GM12864 (cell line): ENCODE measurements around the gene HRAS.
"Not testable (repeated sequence)": the region's sequence is repeated elsewhere in the genome, so short reads cannot be mapped to it uniquely, and the experiment has no call there.

Experiments
- DNase-seq: peaks from one replicate; pipeline ENCODE4 v3.0.0-alpha.2; 2011; ENCODE audit warnings: low read depth
- H3K4me3 ChIP-seq: 2 replicates; pipeline ENCODE4 v1.5.1; 2011; ENCODE audit warnings: mild to moderate bottlenecking, low read depth, low read length, control low read depth
- TF ChIP-seq, protein P1 (sequence below): IDR thresholded peaks from 2 replicates; pipeline ENCODE4 v1.5.1; 2011; ENCODE audit warnings: low read depth, mild to moderate bottlenecking, moderate library complexity, low read length, control low read depth, inconsistent platforms; ENCODE audit errors: missing control alignments

The HRAS gene

DNA sequence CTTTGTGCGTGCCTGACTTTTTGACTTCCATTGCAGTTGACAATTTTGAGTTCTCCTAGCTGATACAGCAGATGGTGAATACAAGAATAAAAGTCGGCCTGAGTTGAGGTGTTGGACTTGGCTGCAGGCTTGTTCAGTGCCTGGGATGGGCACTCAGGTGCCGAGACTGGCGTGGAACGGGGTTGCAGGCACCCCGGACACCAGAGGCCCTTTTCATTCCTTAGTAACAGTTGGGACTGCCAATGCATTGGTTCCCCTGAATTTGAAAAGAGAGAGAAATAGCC lies 42.2 kb upstream of the HRAS start:
- TF ChIP-seq, protein P1, sequence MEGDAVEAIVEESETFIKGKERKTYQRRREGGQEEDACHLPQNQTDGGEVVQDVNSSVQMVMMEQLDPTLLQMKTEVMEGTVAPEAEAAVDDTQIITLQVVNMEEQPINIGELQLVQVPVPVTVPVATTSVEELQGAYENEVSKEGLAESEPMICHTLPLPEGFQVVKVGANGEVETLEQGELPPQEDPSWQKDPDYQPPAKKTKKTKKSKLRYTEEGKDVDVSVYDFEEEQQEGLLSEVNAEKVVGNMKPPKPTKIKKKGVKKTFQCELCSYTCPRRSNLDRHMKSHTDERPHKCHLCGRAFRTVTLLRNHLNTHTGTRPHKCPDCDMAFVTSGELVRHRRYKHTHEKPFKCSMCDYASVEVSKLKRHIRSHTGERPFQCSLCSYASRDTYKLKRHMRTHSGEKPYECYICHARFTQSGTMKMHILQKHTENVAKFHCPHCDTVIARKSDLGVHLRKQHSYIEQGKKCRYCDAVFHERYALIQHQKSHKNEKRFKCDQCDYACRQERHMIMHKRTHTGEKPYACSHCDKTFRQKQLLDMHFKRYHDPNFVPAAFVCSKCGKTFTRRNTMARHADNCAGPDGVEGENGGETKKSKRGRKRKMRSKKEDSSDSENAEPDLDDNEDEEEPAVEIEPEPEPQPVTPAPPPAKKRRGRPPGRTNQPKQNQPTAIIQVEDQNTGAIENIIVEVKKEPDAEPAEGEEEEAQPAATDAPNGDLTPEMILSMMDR, result no peak
- no peak for DNase-seq

DNA sequence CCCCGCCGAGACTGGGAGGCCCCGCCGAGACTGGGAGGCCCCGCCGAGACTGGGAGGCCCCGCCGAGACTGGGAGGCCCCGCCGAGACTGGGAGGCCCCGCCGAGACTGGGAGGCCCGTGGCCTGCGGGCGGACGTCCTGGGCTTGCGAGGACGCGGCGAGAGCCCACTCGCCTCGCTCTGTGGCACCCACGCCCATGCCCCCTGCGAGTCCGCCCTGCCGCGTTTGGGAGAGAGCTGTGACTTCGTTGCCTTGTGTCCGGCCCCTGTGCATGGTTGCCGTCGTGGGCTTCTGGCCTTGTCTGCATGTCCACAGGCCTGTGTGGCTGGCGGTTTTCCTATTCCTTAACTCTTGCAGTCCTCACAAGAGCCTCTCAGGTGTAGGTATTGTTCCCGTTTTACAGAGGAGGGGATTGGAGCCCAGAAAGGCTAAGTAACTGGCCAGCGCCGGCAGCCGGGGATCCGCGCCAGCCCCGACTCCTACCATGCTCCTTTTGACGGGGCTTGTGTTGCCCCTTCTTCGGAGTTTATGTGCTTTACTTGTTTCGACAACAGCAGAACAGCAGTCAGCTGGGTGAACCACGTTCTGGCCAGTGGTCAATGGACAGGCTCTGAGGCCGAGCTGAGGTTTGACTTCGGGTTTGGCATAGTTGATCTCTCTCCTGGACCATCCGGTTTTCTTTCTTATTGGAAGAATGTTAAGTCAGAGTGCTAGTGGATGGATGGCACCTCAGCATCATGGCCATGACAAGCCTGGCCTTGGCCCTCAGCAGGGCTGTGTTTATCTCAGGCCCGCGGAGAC lies 41.6 kb upstream of the HRAS start:
- TF ChIP-seq, protein P1, result no peak
- no peak for DNase-seq

More for the DNA sequence above, 42.2 kb upstream of the HRAS start:
- peak overlapping the region; percentile 72 for H3K4me3 ChIP-seq

DNA sequence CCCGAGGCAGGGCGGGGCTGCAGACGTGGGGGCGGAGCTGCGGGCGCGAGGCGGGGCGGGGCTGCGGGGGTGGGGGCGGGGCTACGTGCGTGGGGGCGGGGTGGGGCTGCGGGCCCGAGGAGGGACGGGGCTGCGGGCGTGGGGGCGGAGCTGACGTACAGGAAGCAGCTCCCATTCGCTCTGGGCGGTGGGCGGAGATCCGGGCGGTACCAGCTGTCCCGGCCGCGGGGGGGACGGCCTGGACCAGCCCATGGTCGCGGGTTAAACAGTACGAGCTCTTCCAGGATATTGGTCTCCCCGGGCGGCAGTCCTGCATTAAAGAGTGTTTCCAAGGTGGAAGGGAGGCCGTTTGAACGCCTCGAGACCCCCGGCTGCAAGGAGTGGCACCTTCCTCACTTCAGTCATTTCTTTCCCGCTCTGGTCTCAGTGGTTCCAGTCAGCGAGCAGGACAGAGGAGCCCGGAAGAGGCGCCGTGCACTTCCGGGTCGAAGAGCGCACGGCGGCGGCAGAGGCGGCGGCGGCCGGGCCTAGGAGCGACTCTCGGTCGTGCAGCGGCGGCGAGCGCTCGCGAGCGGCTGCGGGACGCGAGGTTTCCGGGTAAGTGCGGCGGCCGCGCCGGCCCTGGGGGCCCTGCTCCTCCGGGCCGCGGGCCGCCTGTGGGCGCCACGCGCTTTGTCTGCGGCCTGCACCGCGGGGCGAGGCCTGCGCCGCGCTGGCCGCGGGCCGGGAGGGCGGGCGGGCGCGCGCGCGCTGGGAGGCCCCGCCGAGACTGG lies 40.8 kb upstream of the HRAS start, which contains the start of gene PHRF1:
PHRF1 (plus strand) TSS at position 475 of the 773 bp plus-strand sequence. CDS start 5,043 bp downstream, outside the sequence.
- peak; percentile 84 for DNase-seq
- TF ChIP-seq, protein P1, result no peak
- peak within 1 kb of the TSS; percentile 75 for H3K4me3 ChIP-seq

More for the DNA sequence above, 41.6 kb upstream of the HRAS start:
- peak overlapping the region; percentile 72 for H3K4me3 ChIP-seq

DNA sequence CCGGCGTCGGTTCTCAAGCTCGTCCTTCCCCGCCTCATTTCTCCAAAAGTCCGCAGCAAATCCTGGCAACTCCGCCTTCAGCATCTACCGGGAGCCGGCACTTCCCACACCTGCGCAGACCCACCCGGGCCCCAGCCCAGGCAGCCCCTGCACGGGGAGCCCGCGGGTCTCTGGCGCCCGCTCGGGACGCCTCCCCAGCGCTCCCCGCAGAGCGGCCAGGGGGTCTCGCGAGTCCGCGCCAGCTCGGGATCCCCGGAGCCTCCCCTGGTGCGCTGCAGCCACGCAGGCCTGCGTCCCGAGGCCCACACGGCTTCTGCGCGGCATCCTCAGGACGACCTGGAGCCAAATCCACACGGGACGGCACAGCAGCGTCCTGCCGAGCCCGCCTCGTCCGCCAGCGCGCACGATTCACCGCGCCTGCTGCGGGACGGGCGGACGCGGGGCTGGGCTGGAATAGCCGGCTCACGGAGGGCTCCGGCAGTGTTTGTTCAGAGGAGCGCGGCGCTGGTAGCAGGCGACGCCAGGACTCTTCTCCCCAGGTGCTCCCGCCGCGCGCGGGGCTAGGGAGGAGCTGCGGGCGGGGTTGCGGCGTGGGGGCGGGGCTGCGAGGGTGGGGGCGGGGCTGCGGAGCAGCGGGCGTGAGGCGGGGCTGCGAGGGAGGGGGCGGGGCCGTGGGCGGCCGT lies 40.1 kb upstream of the HRAS start:
- TF ChIP-seq, protein P1, result no peak
- no peak for DNase-seq
- peak overlapping the region; percentile 75 for H3K4me3 ChIP-seq

DNA sequence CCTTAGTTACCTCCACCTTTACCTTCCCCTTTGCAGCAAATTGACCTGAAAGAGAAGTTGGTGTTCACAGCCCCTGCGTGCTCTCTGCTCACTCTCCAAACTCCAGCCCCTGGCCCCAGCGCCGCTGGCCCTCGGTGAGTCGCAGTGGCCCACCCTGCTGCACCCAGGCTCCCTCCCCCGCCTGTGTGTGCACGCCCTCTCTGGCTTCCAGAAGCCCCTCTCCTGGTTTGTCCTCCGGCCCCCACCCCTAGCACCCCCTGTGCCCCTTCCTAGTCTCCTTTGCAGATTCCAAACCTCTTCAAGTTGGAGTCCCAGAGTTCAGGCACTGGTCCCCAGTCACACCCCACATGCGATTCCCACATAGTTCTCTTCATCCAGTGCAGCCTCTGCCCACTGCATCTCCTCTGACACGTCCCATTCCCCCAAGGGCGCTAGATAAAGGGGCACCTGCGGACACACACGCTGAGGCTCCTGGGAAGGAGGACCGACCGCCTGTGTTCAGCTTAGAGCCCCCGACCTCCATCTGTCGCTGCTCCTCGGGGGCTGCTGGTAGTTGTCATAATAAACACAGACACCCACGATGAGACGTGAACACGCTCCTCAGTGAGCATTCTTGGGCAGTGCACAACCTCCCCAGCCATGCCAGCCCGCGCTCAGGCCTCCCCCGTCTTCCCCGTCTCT lies 39.4 kb upstream of the HRAS start:
- peak overlapping the region; percentile 75 for H3K4me3 ChIP-seq
- DNase-seq, result no peak
- TF ChIP-seq, protein P1, result no peak

DNA sequence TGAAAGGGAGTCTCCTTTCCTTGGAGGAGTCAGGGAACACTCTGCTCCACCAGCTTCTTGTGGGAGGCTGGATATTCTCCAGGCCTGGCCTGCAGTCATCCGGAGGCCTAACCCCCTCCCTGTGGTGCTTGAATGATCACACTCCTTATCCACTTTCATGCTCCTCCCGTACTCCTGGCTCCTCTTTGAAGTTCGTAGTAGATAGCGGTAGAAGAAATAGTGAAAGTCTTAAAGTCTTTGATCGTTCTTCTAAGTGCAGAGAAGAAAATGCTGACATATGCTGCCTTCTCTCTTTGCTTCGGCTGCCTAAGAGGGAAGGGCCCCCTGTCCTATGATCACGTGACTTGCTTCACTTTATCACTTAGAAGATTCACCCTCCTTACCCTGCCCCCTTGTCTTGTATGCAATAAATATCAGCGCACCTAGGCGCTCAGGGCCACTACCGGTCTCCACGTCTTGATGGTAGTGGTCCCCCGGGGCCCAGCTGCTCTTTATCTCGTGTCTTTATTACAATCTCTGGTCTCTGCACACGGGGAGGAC lies 38.7 kb upstream of the HRAS start:
- not testable (repeated sequence) for DNase-seq, H3K4me3 ChIP-seq
